Lower lobe of right lung (tissue), 2 donors: ENCODE measurements around the gene APOD. TPM values are rescaled to one million over a fixed set of nuclear protein-coding genes. Genes with fewer than 3 reads are reported as not detected.

Source experiments
- ATAC-seq, 2 donors: fragments of 200-7000 bp; cut with Tn5 transposase; one replicate each; pipeline ENCODE4 v1.9.1; 2020 to 2022; ENCODE audit warnings: mild to moderate bottlenecking in 2 of 2, moderate library complexity in 2 of 2
- DNase-seq: peaks from one replicate; pipeline ENCODE4 v3.0.0-alpha.2; 2020
- H3K27ac ChIP-seq: fragments of 200-600 bp; one replicate; pipeline ENCODE4 v1.8.0; 2022
- H3K27me3 ChIP-seq: fragments of 200-600 bp; one replicate; pipeline ENCODE4 v1.8.0; 2022; ENCODE audit warnings: low read depth
- H3K36me3 ChIP-seq: fragments of 200-600 bp; one replicate; pipeline ENCODE4 v1.8.0; 2022; ENCODE audit warnings: mild to moderate bottlenecking
- H3K4me1 ChIP-seq: fragments of 200-600 bp; one replicate; pipeline ENCODE4 v1.8.0; 2022
- H3K4me3 ChIP-seq: fragments of 200-600 bp; one replicate; pipeline ENCODE4 v1.8.0; 2022; ENCODE audit warnings: mild to moderate bottlenecking
- H3K9me3 ChIP-seq: fragments of 200-600 bp; one replicate; pipeline ENCODE4 v1.8.0; 2022
- CTCF ChIP-seq: fragments of 200-600 bp; IDR thresholded peaks from one replicate; pipeline ENCODE4 v1.8.0; 2022; ENCODE audit warnings: antibody characterized with exemption, mild to moderate bottlenecking
- intact Hi-C: fragments of 100-400 bp; cut with DNase I; formaldehyde crosslinking; loops from one replicate; pipeline ENCODE4 v1.11.0; 2022
- total RNA-seq: library from RNA; stranded (reverse); fragmentation: NEBNext Ultra II Directional; extraction: Animal tissue kit (Norgen Biotek cat#: 25700); gene quantifications from one replicate; pipeline ENCODE4 v1.2.1, GENCODE V29; 2021
- donor health status: DM: no; HTN: yes; CAD: no; lungs with severe emphysema.

The APOD gene
- total RNA-seq, 1 donor from 2014 or later: 91.6 TPM

GRCh38 chr3:195578565-195578964 lies 5.2 kb downstream of the APOD start:
- ATAC-seq: no peak
- intact Hi-C loops: no loop called here

GRCh38 chr3:195577645-195578177 lies 6.0 kb downstream of the APOD start:
- H3K9me3 ChIP-seq: no peaks in the 10 kb centered on the region
- TF ChIP-seq CTCF: no peak
- no peak overlapping the region for H3K4me3 ChIP-seq
- intact Hi-C loops: no loop called here
- no peaks in the 10 kb centered on the region for H3K27me3 ChIP-seq
- DNase-seq (no peak), ATAC-seq (no peak)
- H3K27ac ChIP-seq: no peak overlapping the region
- H3K4me1 ChIP-seq: no peaks in the 10 kb centered on the region
- H3K36me3 ChIP-seq: peaks cover 7% of the 10 kb centered on the region

More at GRCh38 chr3:195578565-195578964, 5.2 kb downstream of the APOD start:
- Histone ChIP-seq H3K4me1 (no peaks in the 10 kb centered on the region), H3K4me3 (no peak overlapping the region), H3K27me3 (no peaks in the 10 kb centered on the region), H3K9me3 (no peaks in the 10 kb centered on the region), H3K36me3 (no peaks in the 10 kb centered on the region), H3K27ac (no peak overlapping the region)
- DNase-seq: no peak
- TF ChIP-seq CTCF: no peak

- H3K27ac ChIP-seq: no peak overlapping the region
- H3K4me1 ChIP-seq: no peaks in the 10 kb centered on the region
- H3K9me3 ChIP-seq: no peaks in the 10 kb centered on the region
- peaks cover 7% of the 10 kb centered on the region for H3K36me3 ChIP-seq
- H3K27me3 ChIP-seq: no peaks in the 10 kb centered on the region
- H3K4me3 ChIP-seq: no peak overlapping the region
- intact Hi-C loops: no loop called here
- no peak for ATAC-seq
- TF ChIP-seq CTCF: no peak
- DNase-seq: no peak
Observed at GRCh38 chr3:195574497-195575304, 9.0 kb downstream of the APOD start.

GRCh38 chr3:195573611-195574496 lies 9.9 kb downstream of the APOD start:
- Histone ChIP-seq H3K9me3 (no peaks in the 10 kb centered on the region), H3K4me1 (no peaks in the 10 kb centered on the region), H3K27me3 (no peaks in the 10 kb centered on the region), H3K27ac (no peak overlapping the region), H3K36me3 (peaks cover 7% of the 10 kb centered on the region), H3K4me3 (no peak overlapping the region)
- ATAC-seq: no peak
- intact Hi-C loops: no loop called here
- no peak for DNase-seq
- no peak for TF ChIP-seq CTCF

- no peak for ATAC-seq
- no peak overlapping the region for H3K27ac ChIP-seq
- no peak for TF ChIP-seq CTCF
Observed at GRCh38 chr3:195571361-195571760, 12.4 kb downstream of the APOD start.

More at GRCh38 chr3:195571361-195571760, 12.4 kb downstream of the APOD start:
- H3K27me3 ChIP-seq: no peaks in the 10 kb centered on the region
- no peaks in the 10 kb centered on the region for H3K4me1 ChIP-seq
- intact Hi-C loops: no loop called here
- H3K36me3 ChIP-seq: peaks cover 7% of the 10 kb centered on the region
- no peak for DNase-seq
- H3K4me3 ChIP-seq: no peak overlapping the region
- no peaks in the 10 kb centered on the region for H3K9me3 ChIP-seq
